Body of pancreas (tissue), 4 donors: ENCODE data around the gene ZNF543. TPM values are rescaled to one million over a fixed set of nuclear protein-coding genes. Genes with fewer than 3 reads are reported as not detected.

Source experiments
- ATAC-seq: fragments of 150-250 bp; one replicate; pipeline ENCODE4 v1.9.1; 2016
- DNase-seq, 4 donors: peaks; one replicate each; pipeline ENCODE4 v3.0.0-alpha.2; 2019
- H3K27ac ChIP-seq, 4 donors: fragments of 200-600 bp; sonication (generic); 1 replicate in 3 of 4; 2 replicates in 1 of 4; pipeline versions ENCODE4 v1.5.1 to v1.6.1; 2016 to 2019; ENCODE audit warnings: mild to moderate bottlenecking in 1 of 4, mixed read lengths in 1 of 4, moderate library complexity in 1 of 4
- H3K27me3 ChIP-seq, 2 donors: fragments of 200-600 bp; sonication (generic); one replicate each; pipeline ENCODE4 v1.6.0; 2016; ENCODE audit warnings: mild to moderate bottlenecking in 1 of 2
- H3K36me3 ChIP-seq, 2 donors: fragments of 200-600 bp; sonication (generic); replicated peaks in 1 of 2; 2 replicates each; pipeline ENCODE4 v1.5.1; 2016; ENCODE audit warnings: low read depth in 2 of 2; ENCODE audit not compliant: insufficient read depth in 1 of 2
- H3K4me1 ChIP-seq: fragments of 200-600 bp; sonication (generic); one replicate; pipeline ENCODE4 v1.6.0; 2016
- H3K4me3 ChIP-seq, 2 donors: fragments of 200-600 bp; sonication (generic); 1 replicate in 1 of 2; 2 replicates in 1 of 2; pipeline ENCODE4 v1.5.1; 2016 to 2019
- H3K9me3 ChIP-seq, 3 donors: fragments of 200-600 bp; sonication (generic); 1 replicate in 2 of 3; 2 replicates in 1 of 3; pipeline ENCODE4 v1.5.1; 2016
- CTCF ChIP-seq, 7 experiments: fragments of 450-650 bp in 4 of 7; fragments of 200-600 bp in 3 of 7; sonication (generic) in 3 of 7; IDR thresholded peaks; one replicate each; pipeline ENCODE4 v1.5.1; 2016 to 2019; ENCODE audit warnings: antibody characterized with exemption in 7 of 7
- POLR2A ChIP-seq, 3 donors: fragments of 450-650 bp; IDR thresholded peaks; one replicate each; pipeline ENCODE4 v1.6.1; 2016; ENCODE audit warnings: antibody characterized with exemption in 3 of 3, mild to moderate bottlenecking in 2 of 3
- WGBS, 2 donors: methylation state at CpG; one replicate each; pipeline ENCODE4 v1.1.5; 2017; 5-methylcytosine and 5-hydroxymethylcytosine counted together
- intact Hi-C: fragments of 100-400 bp; cut with DNase I; formaldehyde crosslinking; loops from one replicate; pipeline ENCODE4 v1.15.1; 2023
- total RNA-seq, 2 donors: library from RNA; depleted of rRNA; stranded (reverse); fragments of >200 nt; gene quantifications; one replicate each; pipeline ENCODE4 v1.1.0, GENCODE V29; 2016

ZNF543 gene
- total RNA-seq, 2 donors from 2014 or later, result 0.33 to 3.9 TPM

- peaks cover 0 to 20% (median 0%) of the 10 kb centered on the region in 3 donors for H3K9me3 ChIP-seq
- H3K27me3 ChIP-seq, result no peaks in the 10 kb centered on the region
- TF ChIP-seq POLR2A (IDR thresholded peaks at IDR 0.05), result no peak
- TF ChIP-seq CTCF (IDR thresholded peaks at IDR 0.05), result no peak
- WGBS, 2 donors, result 90 to 91% methylated on average over 3 of the region's 3 CpGs
- H3K4me1 ChIP-seq, result no peaks in the 10 kb centered on the region
- no peak overlapping the region for H3K27ac ChIP-seq
- ATAC-seq (no peak), DNase-seq (no peak)
- intact Hi-C loops, result no loop called here
- no peak overlapping the region for H3K4me3 ChIP-seq
- peaks cover 0 to 4% of the 10 kb centered on the region in 2 donors for H3K36me3 ChIP-seq
Measured at GRCh38 chr19:57377498-57378146, 57.4 kb downstream of the ZNF543 start.

Other genes with a start within 250 kb of the ZNF543 start
- not detected for gene USP29, start 200.5 kb upstream of the ZNF543 start, total RNA-seq
- not detected for gene ZIM3, start 175.3 kb upstream of the ZNF543 start, total RNA-seq
- gene DUXA, start 153.0 kb upstream of the ZNF543 start, total RNA-seq, result not detected
- gene ZNF264, start 129.0 kb upstream of the ZNF543 start, total RNA-seq, result 10 to 100 TPM; 17.1 to 35.0 TPM
- gene AURKC, start 89.4 kb upstream of the ZNF543 start, total RNA-seq, result not detected
- gene ZNF805, start 79.8 kb upstream of the ZNF543 start, total RNA-seq, result 10 to 100 TPM in 1 of 2 donors, 1 to 10 TPM in 1; 8.8 to 13.8 TPM
- gene ZNF460, start 40.0 kb upstream of the ZNF543 start, total RNA-seq, result 10 to 100 TPM; 22.7 to 30.1 TPM
- gene ZNF304, start 30.8 kb downstream of the ZNF543 start, total RNA-seq, result 1 to 10 TPM; 2.9 to 4.0 TPM
- 1 to 10 TPM; 2.6 to 8.6 TPM for gene TRAPPC2B, start 43.1 kb downstream of the ZNF543 start, total RNA-seq
- 1 to 10 TPM in 1 of 2 donors, not detected in 1; 3.9 TPM for gene ZNF547, start 43.1 kb downstream of the ZNF543 start, total RNA-seq
- gene ZNF548, start 69.4 kb downstream of the ZNF543 start, total RNA-seq, result 1 to 10 TPM; 6.6 to 7.5 TPM
- gene ZNF17, start 90.7 kb downstream of the ZNF543 start, total RNA-seq, result 1 to 10 TPM; 3.6 to 9.1 TPM
- 10 to 100 TPM in 1 of 2 donors, 1 to 10 TPM in 1; 1.8 to 17.8 TPM for gene ZNF749, start 114.9 kb downstream of the ZNF543 start, total RNA-seq
- gene VN1R1, start 136.7 kb downstream of the ZNF543 start, total RNA-seq, result under 1 TPM in 1 of 2 donors, not detected in 1; 0.78 TPM
- 1 to 10 TPM; 2.9 to 7.9 TPM for gene ZNF772, start 157.1 kb downstream of the ZNF543 start, total RNA-seq
- 10 to 100 TPM in 1 of 2 donors, 1 to 10 TPM in 1; 8.6 to 21.3 TPM for gene ZNF419, start 167.3 kb downstream of the ZNF543 start, total RNA-seq
- 1 to 10 TPM; 1.6 to 2.0 TPM for gene ZNF773, start 179.5 kb downstream of the ZNF543 start, total RNA-seq
- 1 to 10 TPM in 1 of 2 donors, under 1 TPM in 1; 0.66 to 2.3 TPM for gene ZNF549, start 206.9 kb downstream of the ZNF543 start, total RNA-seq
- gene ZNF550, start 239.4 kb downstream of the ZNF543 start, total RNA-seq, result 1 to 10 TPM; 4.9 to 5.7 TPM